OCI-LY7 (cell line): ENCODE data around the gene TPK1. TPM values are rescaled to one million over a fixed set of nuclear protein-coding genes. Genes with fewer than 3 reads are reported as not detected.

ENCODE experiments used
- BruUV-seq: library from RNA; stranded (reverse); fragments of 400-500 nt; replicated peaks from 2 replicates; lab custom pipeline; 2021; lab: Mats Ljungman, UMichigan
- CTCF ChIA-PET: fragments of 300-600 bp; sonication (Branson Sonifier 250); formaldehyde crosslinking; loops from one replicate; lab custom pipeline; 2022; ENCODE audit warnings: antibody characterized with exemption; ENCODE audit not compliant: unreplicated experiment; lab: Charles Lee
- POLR2A ChIA-PET: fragments of 300-600 bp; sonication (Branson Sonifier 250); formaldehyde crosslinking; loops from one replicate; lab custom pipeline; 2022; ENCODE audit warnings: antibody characterized with exemption; lab: Charles Lee
- DNase-seq: peaks from one replicate; pipeline ENCODE4 v3.0.0-alpha.2; 2015; ENCODE audit warnings: low spot score
- H2AFZ ChIP-seq: fragments of 200-600 bp; sonication (generic), shearing (Covaris generic); 2 replicates; pipeline ENCODE4 v1.6.1; 2014; ENCODE audit warnings: mild to moderate bottlenecking, antibody characterized with exemption, low read length, moderate library complexity
- H3K27ac ChIP-seq: fragments of 200-600 bp; sonication (generic); 2 replicates; pipeline ENCODE4 v1.5.1; 2014; ENCODE audit warnings: mixed run types, low read depth, mild to moderate bottlenecking, moderate library complexity, low read length, inconsistent platforms; ENCODE audit not compliant: poor library complexity, severe bottlenecking
- H3K36me3 ChIP-seq: fragments of 200-600 bp; sonication (generic); 2 replicates; pipeline ENCODE4 v1.6.1; 2014; ENCODE audit warnings: mild to moderate bottlenecking, antibody characterized with exemption, low read length, moderate library complexity, mixed read lengths; ENCODE audit not compliant: insufficient read depth
- H3K4me1 ChIP-seq: fragments of 200-600 bp; sonication (generic); 2 replicates; pipeline ENCODE4 v1.5.1; 2014; ENCODE audit warnings: mild to moderate bottlenecking, low read length; ENCODE audit not compliant: insufficient read depth, poor library complexity, severe bottlenecking
- H3K4me2 ChIP-seq: fragments of 200-600 bp; sonication (generic); 2 replicates; pipeline ENCODE4 v1.6.1; 2014; ENCODE audit warnings: mild to moderate bottlenecking, low read length
- H3K4me3 ChIP-seq: fragments of 200-600 bp; sonication (generic); 2 replicates; pipeline ENCODE4 v1.5.1; 2014; ENCODE audit warnings: mild to moderate bottlenecking, low read depth, low read length; ENCODE audit not compliant: poor library complexity, severe bottlenecking
- H3K79me2 ChIP-seq: fragments of 200-600 bp; sonication (generic); 2 replicates; pipeline ENCODE4 v1.6.1; 2016; ENCODE audit warnings: low read depth, mild to moderate bottlenecking, low read length, moderate library complexity, mixed read lengths; ENCODE audit not compliant: insufficient read depth
- H3K9me2 ChIP-seq: fragments of 200-600 bp; sonication (generic); 2 replicates; pipeline ENCODE4 v1.6.1; 2016; ENCODE audit warnings: mild to moderate bottlenecking, low read length, mixed read lengths; ENCODE audit not compliant: insufficient read depth
- H3K9me3 ChIP-seq: fragments of 200-600 bp; sonication (generic); 2 replicates; pipeline ENCODE4 v1.6.1; 2014; ENCODE audit warnings: mild to moderate bottlenecking, mixed run types, low read length, mixed read lengths
- H4K20me1 ChIP-seq: fragments of 200-600 bp; sonication (generic); 2 replicates; pipeline ENCODE4 v1.6.1; 2014; ENCODE audit warnings: mild to moderate bottlenecking, antibody characterized with exemption, low read length, moderate library complexity, mixed read lengths; ENCODE audit not compliant: insufficient read depth
- CTCF ChIP-seq: fragments of 200-600 bp; sonication (generic); conservative IDR thresholded peaks from 2 replicates; pipeline ENCODE4 v1.5.1; 2014; ENCODE audit warnings: mild to moderate bottlenecking, antibody characterized with exemption, low read length, moderate library complexity, mixed read lengths
- EZH2phosphoT487 ChIP-seq: fragments of 200-600 bp; sonication (generic); IDR thresholded peaks from 2 replicates; pipeline ENCODE4 v1.6.1; 2018; ENCODE audit warnings: low read depth, borderline replicate concordance, mild to moderate bottlenecking, mixed run types, antibody characterized with exemption, low read length, moderate library complexity, mixed read lengths
- intact Hi-C: fragments of 100-400 bp; cut with micrococcal nuclease; formaldehyde crosslinking; loops from one replicate; pipeline ENCODE4 v1.10.0; 2022; ENCODE audit not compliant: unreplicated experiment
- total RNA-seq, 2 experiments: library from RNA; depleted of rRNA in 1 of 2; stranded (reverse); fragments of >200 nt in 1 of 2; shearing (Covaris generic) in 1 of 2; gene quantifications; 2 replicates each; pipeline ENCODE4 v1.2.3, GENCODE V29; 2014 to 2022

The TPK1 gene
- total RNA-seq, 2 experiments from 2014 or later, result 6.7 to 12.5 TPM

GRCh38 chr7:144826208-144826607 lies 9.6 kb downstream of the TPK1 start:
- ChIA-PET POLR2A (interaction anchor here (0.7 to 9.1 kb wide), 4 partner anchors 11 to 89 kb away, joined by 3 to 95 read pairs (median 13); partner anchors contain the start of gene TPK1), CTCF (interaction anchor here (3.2 kb wide), 1 partner anchor 10 kb away, joined by 19 read pairs; the partner anchor contains the start of gene TPK1)
- Histone ChIP-seq H3K4me3 (peak overlapping the region; percentile 35), H3K4me2 (peak overlapping the region; percentile 63), H3K9me3 (no peaks in the 10 kb centered on the region), H2AFZ (peak overlapping the region; percentile 81; the same call in 1 of the 2 replicates), H3K36me3 (no peaks in the 10 kb centered on the region), H3K27ac (peak overlapping the region; percentile 83), H4K20me1 (no peaks in the 10 kb centered on the region), H3K4me1 (peaks cover 60% of the 10 kb centered on the region), H3K79me2 (no peaks in the 10 kb centered on the region), H3K9me2 (no peaks in the 10 kb centered on the region)
- TF ChIP-seq CTCF (no peak), EZH2phosphoT487 (no peak)
- DNase-seq, result no peak
- intact Hi-C loops, result no loop called here
- BruUV-seq, result no TSS peak

- no peak for DNase-seq
- Histone ChIP-seq H3K4me2 (peak overlapping the region; percentile 63), H3K79me2 (no peaks in the 10 kb centered on the region), H4K20me1 (no peaks in the 10 kb centered on the region), H3K9me2 (no peaks in the 10 kb centered on the region), H2AFZ (peak overlapping the region; percentile 81; the same call in 1 of the 2 replicates), H3K9me3 (no peaks in the 10 kb centered on the region), H3K36me3 (no peaks in the 10 kb centered on the region), H3K27ac (peak overlapping the region; percentile 83), H3K4me1 (peaks cover 62% of the 10 kb centered on the region), H3K4me3 (peak overlapping the region; percentile 35)
- POLR2A ChIA-PET, result interaction anchor here (0.8 to 9.1 kb wide), 2 partner anchors 12 kb away, joined by 3 to 95 read pairs; partner anchors contain the start of gene TPK1
- no TSS peak for BruUV-seq
- intact Hi-C loops, result no loop called here
- TF ChIP-seq CTCF (no peak), EZH2phosphoT487 (no peak)
- CTCF ChIA-PET, result no interaction called here
Observed at GRCh38 chr7:144824360-144824759, 11.5 kb downstream of the TPK1 start.

GRCh38 chr7:144822223-144822622 lies 13.6 kb downstream of the TPK1 start:
- H3K4me1 ChIP-seq, result peaks cover 52% of the 10 kb centered on the region

More at GRCh38 chr7:144822223-144822622, 13.6 kb downstream of the TPK1 start:
- Histone ChIP-seq H3K36me3 (no peaks in the 10 kb centered on the region), H2AFZ (no peak overlapping the region), H3K9me2 (no peaks in the 10 kb centered on the region), H3K27ac (no peak overlapping the region), H4K20me1 (no peaks in the 10 kb centered on the region), H3K4me2 (no peak overlapping the region), H3K9me3 (no peaks in the 10 kb centered on the region), H3K79me2 (no peaks in the 10 kb centered on the region), H3K4me3 (no peak overlapping the region)
- intact Hi-C loops, result no loop called here
- DNase-seq, result no peak
- ChIA-PET CTCF (interaction anchor here (1.1 kb wide), 1 partner anchor 13 kb away, joined by 3 read pairs; no protein-coding TSS in a partner anchor), POLR2A (interaction anchor here (0.6 to 9.1 kb wide), 6 partner anchors 10 to 957 kb away, joined by 3 to 95 read pairs (median 8); partner anchors contain the start of gene TPK1)
- TF ChIP-seq EZH2phosphoT487 (no peak), CTCF (no peak)
- BruUV-seq, result no TSS peak
